ENCODE measurements around the gene ZNF211. TPM values are rescaled to one million over a fixed set of nuclear protein-coding genes. Genes with fewer than 3 reads are reported as not detected.

ZNF211 gene
- 5.8 and 7.6 TPM in 2 replicates for total RNA-seq

DNA sequence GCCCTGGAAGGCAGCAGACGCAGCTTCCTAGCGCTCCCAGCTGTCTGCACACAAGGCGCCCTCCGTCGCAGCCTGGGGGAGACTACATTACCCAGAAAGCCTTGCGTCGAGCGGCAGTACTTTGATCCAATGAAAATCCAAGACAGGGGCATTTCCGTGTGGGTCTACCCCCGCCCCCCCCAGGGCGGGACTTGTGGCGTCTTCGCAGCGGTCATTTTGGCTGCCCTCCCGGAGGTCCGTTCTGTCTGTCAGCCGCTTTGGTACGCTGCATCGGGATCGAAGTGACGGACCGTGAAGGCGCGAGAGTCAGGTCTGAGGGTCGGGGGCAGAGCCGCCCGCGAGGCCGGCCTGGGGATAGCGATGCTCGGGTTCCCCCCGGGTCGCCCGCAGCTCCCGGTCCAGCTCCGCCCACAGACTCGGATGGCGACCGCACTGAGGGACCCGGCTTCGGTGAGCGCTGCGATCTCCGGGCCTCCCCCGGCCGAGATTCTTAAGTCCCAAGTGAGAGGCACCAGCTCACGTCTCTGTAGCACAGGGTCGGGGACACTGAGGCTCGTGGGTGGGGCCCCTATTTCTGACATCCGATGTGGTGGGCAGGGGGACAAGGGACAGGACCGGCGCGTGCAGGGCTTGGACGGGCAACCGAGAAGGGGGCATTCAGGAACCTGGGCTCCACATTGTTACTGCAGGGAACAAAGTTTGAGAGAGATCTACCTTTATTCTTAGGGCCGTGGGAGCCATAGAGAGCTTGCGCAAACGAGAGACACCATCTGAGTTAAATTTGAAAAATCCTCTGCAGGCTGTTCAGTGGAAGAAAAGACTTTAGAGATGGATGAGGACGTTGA lies at the start of gene ZNF211:
Gene ZNF211, plus strand, starts transcription at position 182 of the 845 bp plus-strand sequence. Its CDS starts 179 bp downstream, at position 361.

DNA sequence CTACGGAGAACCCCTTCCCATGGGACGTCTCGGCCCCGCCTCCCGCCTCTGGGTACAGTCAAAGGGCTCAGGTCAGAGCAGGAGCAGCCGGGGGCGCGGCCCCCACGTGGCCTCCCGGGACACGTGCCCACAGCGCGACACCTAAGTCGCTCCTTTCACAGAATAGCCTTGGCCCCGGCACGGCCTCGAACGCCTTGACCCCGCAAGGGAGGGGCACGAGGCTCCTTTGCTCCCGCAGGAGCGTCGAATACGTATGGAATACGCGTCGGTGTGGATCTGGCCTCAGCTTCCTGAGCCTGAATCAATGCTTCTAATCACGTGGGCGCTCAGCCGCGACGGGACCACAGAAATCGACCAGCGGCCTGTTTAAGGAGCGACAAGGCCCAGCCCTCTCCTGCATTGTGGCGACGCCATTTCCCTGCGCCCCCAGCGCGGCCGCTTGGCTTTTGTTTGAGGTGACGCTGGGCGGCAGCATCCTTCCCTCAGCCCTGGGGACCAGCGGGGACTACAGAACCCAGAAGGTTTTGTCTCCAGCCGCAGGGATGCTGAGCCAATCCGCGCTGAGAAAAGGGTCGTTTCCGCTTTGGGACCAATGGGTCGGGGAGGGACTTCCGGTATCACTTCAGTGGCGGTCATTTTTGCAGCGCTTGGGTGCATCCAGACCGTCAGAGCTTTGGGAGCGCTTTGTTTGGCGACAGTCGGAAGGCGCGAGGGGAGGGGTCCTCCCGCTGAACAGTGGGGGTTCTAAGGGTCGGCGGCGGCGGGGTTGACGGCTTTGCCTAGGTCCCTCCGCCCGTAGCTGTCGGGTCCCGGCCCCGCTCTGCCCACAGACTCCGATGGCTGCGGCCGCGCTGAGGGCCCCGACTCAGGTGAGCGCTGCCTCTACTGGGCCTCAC lies 49.2 kb upstream of the ZNF211 start, which contains the start of gene ZIK1:
Gene ZIK1, plus strand, starts transcription at position 625 of the 896 bp plus-strand sequence. Its CDS starts 212 bp downstream, at position 837.

DNA sequence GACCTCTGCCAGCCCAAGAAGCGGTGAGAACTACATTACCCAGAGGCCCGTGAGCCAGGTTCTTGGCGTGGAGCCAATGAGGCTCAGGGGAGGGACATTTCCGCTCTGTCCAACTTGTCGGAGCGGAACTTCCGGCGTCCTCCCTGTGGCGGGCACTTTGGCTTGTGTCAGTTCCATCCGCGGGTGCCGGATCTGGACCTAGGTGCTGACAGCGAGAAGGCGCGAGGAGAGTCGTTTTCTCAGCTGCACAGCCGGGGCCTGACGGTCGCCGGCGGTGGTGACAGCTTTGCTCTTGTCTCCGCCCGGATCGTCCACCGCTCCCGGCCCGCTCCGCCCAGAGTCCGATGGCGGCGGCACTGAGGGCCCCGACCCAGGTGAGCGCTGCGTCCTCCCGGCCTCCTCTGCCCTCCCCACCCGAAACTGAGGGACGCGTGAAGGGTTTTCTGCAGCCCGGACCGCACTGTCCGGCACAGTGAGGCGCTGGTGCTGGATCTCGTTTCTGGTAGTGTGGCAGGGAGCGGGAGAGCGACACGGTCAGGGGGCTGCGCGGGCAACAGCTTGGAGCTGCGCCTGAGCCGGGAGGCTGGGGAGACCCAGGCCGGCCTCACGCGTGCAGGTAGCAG lies 33.1 kb upstream of the ZNF211 start, which contains the start of gene ZNF530:
Gene ZNF530, plus strand, starts transcription at position 125 of the 623 bp plus-strand sequence. CDS start 4,461 bp downstream, outside the sequence.

DNA sequence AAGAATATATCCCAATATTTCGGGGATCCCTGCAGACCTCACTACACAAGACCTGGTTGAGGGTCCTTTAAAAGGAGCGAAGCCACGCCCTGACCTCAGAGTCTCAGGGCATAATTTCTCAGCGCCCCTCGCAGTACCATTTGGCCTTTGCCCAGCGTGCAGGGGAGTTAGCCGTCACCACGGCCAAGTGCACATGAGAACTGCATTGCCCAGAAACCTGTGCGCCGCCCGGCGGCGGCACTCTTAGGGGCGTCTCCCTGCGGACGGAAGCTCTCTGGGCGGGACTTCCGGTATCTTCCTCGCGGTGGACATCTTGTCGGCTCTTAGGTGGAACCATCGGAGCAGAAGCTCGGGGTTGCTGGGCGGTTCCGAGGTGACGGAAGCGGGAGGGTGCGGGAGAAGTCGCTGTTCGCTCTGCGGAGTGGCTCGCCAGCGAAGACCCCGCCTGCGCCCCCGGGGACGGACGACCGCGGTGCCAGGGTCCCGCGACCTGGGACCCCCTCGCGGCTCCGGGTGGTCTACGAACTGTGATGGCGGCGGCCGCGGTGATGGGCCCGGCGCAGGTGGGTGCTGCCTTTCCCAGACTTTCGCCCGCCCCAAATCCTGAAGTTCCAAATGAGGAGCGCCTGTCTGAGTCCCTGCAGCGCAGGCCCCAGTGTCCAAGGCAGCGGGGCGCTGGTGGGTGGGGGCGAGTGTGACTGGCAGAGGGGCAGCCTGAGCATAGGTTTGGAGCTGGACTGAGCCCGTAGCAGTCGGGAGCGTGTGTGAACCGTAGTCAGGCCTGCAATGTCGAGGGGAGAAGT lies 18.8 kb upstream of the ZNF211 start, which contains the start of gene ZNF134:
Gene ZNF134, plus strand, starts transcription at position 302 of the 803 bp plus-strand sequence. CDS start 5,227 bp downstream, outside the sequence.

DNA sequence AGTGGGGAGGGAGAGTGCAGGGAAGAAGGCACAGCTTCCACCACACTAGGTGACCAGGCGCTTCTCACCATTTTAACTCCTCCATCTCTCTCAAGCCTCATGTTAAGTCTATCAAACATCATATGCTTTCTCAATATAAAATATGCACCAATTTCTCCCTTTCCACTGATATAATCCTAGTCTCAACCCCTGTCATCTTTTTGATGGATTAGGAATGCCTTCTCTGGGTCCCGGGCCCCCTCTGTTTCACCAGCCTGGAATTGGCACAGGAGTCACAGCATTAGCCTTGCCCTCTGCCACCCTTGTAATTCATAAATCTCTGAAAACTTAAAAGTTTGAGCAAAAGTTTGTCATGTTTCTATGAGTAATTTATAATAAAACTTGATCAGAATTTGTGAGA lies 35.7 kb downstream of the ZNF211 start, which contains the start of gene ZSCAN4:
Gene ZSCAN4, plus strand, starts transcription at position 301 of the 400 bp plus-strand sequence. CDS start 7,211 bp downstream, outside the sequence.

Other genes starting within 250 kb of the ZNF211 start
- gene ZNF548, start 243.3 kb upstream of the ZNF211 start, total RNA-seq: 10.0 and 10.3 TPM in 2 replicates
- 9.2 and 11.1 TPM in 2 replicates for gene ZNF17, start 222.0 kb upstream of the ZNF211 start, total RNA-seq
- 10.8 and 11.1 TPM in 2 replicates for gene ZNF749, start 197.8 kb upstream of the ZNF211 start, total RNA-seq
- 0.65 and 0.66 TPM in 2 replicates for gene VN1R1, start 176.0 kb upstream of the ZNF211 start, total RNA-seq
- 15.1 and 15.3 TPM in 2 replicates for gene ZNF772, start 155.6 kb upstream of the ZNF211 start, total RNA-seq
- gene ZNF419, start 145.4 kb upstream of the ZNF211 start, total RNA-seq: 6.9 and 8.1 TPM in 2 replicates
- gene ZNF773, start 133.2 kb upstream of the ZNF211 start, total RNA-seq: 6.0 and 9.0 TPM in 2 replicates
- 3.5 and 5.3 TPM in 2 replicates for gene ZNF549, start 105.8 kb upstream of the ZNF211 start, total RNA-seq
- 5.5 and 6.0 TPM in 2 replicates for gene ZNF550, start 73.3 kb upstream of the ZNF211 start, total RNA-seq
- 4.2 and 5.6 TPM in 2 replicates for gene ZNF416, start 54.3 kb upstream of the ZNF211 start, total RNA-seq
- 1.4 and 4.4 TPM in 2 replicates for gene ZIK1, start 49.0 kb upstream of the ZNF211 start, total RNA-seq
- gene ZNF530, start 33.3 kb upstream of the ZNF211 start, total RNA-seq: 3.3 and 4.8 TPM in 2 replicates
- gene ZNF134, start 18.9 kb upstream of the ZNF211 start, total RNA-seq: 14.1 and 18.0 TPM in 2 replicates
- not detected in 2 replicates for gene ZSCAN4, start 35.8 kb downstream of the ZNF211 start, total RNA-seq
- 10.1 and 11.3 TPM in 2 replicates for gene ZNF551, start 48.8 kb downstream of the ZNF211 start, total RNA-seq
- 0.79 and 1.6 TPM in 2 replicates for gene ZNF154, start 76.0 kb downstream of the ZNF211 start, total RNA-seq
- gene ZNF671, start 94.5 kb downstream of the ZNF211 start, total RNA-seq: 4.5 and 5.1 TPM in 2 replicates
- gene ZNF776, start 113.6 kb downstream of the ZNF211 start, total RNA-seq: 13.4 and 17.6 TPM in 2 replicates
- gene ZNF586, start 136.5 kb downstream of the ZNF211 start, total RNA-seq: 19.8 and 21.7 TPM in 2 replicates
- 8.0 and 9.1 TPM in 2 replicates for gene ZNF552, start 181.7 kb downstream of the ZNF211 start, total RNA-seq
- 23.7 and 48.5 TPM in 2 replicates for gene ZNF587B, start 197.1 kb downstream of the ZNF211 start, total RNA-seq
- 35.4 and 47.7 TPM in 2 replicates for gene ZNF587, start 216.7 kb downstream of the ZNF211 start, total RNA-seq

Measured in thoracic aorta endothelial cell (primary cell).